Osteocyte (in vitro differentiated cells): ENCODE measurements around the gene SFXN2. TPM values are rescaled to one million over a fixed set of nuclear protein-coding genes. Genes with fewer than 3 reads are reported as not detected.
"Not testable (repeated sequence)": the region's sequence is repeated elsewhere in the genome, so short reads cannot be mapped to it uniquely, and the experiment has no call there.

Experiments used
- DNase-seq: peaks from one replicate; pipeline ENCODE4 v3.0.0; 2021; ENCODE audit warnings: mixed read lengths; ENCODE audit not compliant: unreplicated experiment; ENCODE audit errors: extremely low spot score
- H3K27ac Mint-ChIP-seq: one replicate; pipeline ENCODE4 v1.8.0; 2021; ENCODE audit warnings: mild to moderate bottlenecking, mixed read lengths; ENCODE audit not compliant: unreplicated experiment
- H3K27me3 Mint-ChIP-seq: one replicate; pipeline ENCODE4 v1.8.0; 2021; ENCODE audit warnings: mixed read lengths; ENCODE audit not compliant: unreplicated experiment
- H3K36me3 Mint-ChIP-seq: one replicate; pipeline ENCODE4 v1.8.0; 2021; ENCODE audit warnings: mixed read lengths; ENCODE audit not compliant: unreplicated experiment
- H3K4me1 Mint-ChIP-seq: one replicate; pipeline ENCODE4 v1.8.0; 2021; ENCODE audit warnings: mixed read lengths; ENCODE audit not compliant: unreplicated experiment
- H3K4me3 Mint-ChIP-seq: one replicate; pipeline ENCODE4 v1.8.0; 2021; ENCODE audit warnings: mild to moderate bottlenecking, moderate library complexity, mixed read lengths; ENCODE audit not compliant: unreplicated experiment
- H3K9me3 Mint-ChIP-seq: one replicate; pipeline ENCODE4 v1.8.0; 2021; ENCODE audit warnings: mixed read lengths; ENCODE audit not compliant: unreplicated experiment
- CTCF ChIP-seq: fragments of 200-600 bp; sonication (generic); IDR thresholded peaks from 2 replicates; pipeline ENCODE4 v1.5.0; 2021; ENCODE audit warnings: antibody characterized with exemption, mild to moderate bottlenecking, moderate library complexity
- total RNA-seq: library from RNA; stranded (reverse); gene quantifications from 2 replicates; pipeline ENCODE4 v1.2.1, GENCODE V29; 2021

Gene SFXN2
- total RNA-seq, 1 donor from 2014 or later, result 6.9 TPM

- H3K36me3 Mint-ChIP-seq, result peaks cover 8% of the 10 kb centered on the region
- no peaks in the 10 kb centered on the region for H3K9me3 Mint-ChIP-seq
- peak overlapping the region; percentile 16 for H3K4me3 Mint-ChIP-seq
- no peak for DNase-seq
- H3K27ac Mint-ChIP-seq, result peak overlapping the region; percentile 88
- peaks cover 42% of the 10 kb centered on the region for H3K4me1 Mint-ChIP-seq
- no peak for TF ChIP-seq CTCF
- no peaks in the 10 kb centered on the region for H3K27me3 Mint-ChIP-seq
These were observed 38.0 kb downstream of the SFXN2 start for GRCh38 chr10:102752266-102752930.

- Mint-ChIP-seq H3K27ac (peak overlapping the region; percentile 88), H3K9me3 (no peaks in the 10 kb centered on the region), H3K4me1 (peaks cover 43% of the 10 kb centered on the region), H3K27me3 (no peaks in the 10 kb centered on the region), H3K4me3 (peak overlapping the region; percentile 52), H3K36me3 (peaks cover 8% of the 10 kb centered on the region)
- DNase-seq, result no peak
- peak; percentile 82 for TF ChIP-seq CTCF
These were observed 38.7 kb downstream of the SFXN2 start for GRCh38 chr10:102752934-102753664.

GRCh38 chr10:102753718-102754117 is 39.3 kb downstream of the SFXN2 start:
- H3K27ac Mint-ChIP-seq, result peak overlapping the region; percentile 88
- no peaks in the 10 kb centered on the region for H3K9me3 Mint-ChIP-seq

GRCh38 chr10:102757323-102757722 is 42.9 kb downstream of the SFXN2 start:
- DNase-seq, result no peak
- TF ChIP-seq CTCF, result no peak
- peaks cover 12% of the 10 kb centered on the region for H3K36me3 Mint-ChIP-seq
- no peaks in the 10 kb centered on the region for H3K9me3 Mint-ChIP-seq
- no peak overlapping the region for H3K27ac Mint-ChIP-seq
- H3K4me1 Mint-ChIP-seq, result peaks cover 49% of the 10 kb centered on the region
- no peak overlapping the region for H3K4me3 Mint-ChIP-seq
- no peaks in the 10 kb centered on the region for H3K27me3 Mint-ChIP-seq

More at GRCh38 chr10:102753718-102754117, 39.3 kb downstream of the SFXN2 start:
- H3K36me3 Mint-ChIP-seq, result peaks cover 11% of the 10 kb centered on the region
- no peaks in the 10 kb centered on the region for H3K27me3 Mint-ChIP-seq
- H3K4me1 Mint-ChIP-seq, result peaks cover 47% of the 10 kb centered on the region
- DNase-seq, result no peak
- H3K4me3 Mint-ChIP-seq, result peak overlapping the region; percentile 52
- TF ChIP-seq CTCF, result no peak

GRCh38 chr10:102758240-102758932 is 44.0 kb downstream of the SFXN2 start:
- no peaks in the 10 kb centered on the region for H3K9me3 Mint-ChIP-seq
- H3K4me3 Mint-ChIP-seq, result no peak overlapping the region
- H3K36me3 Mint-ChIP-seq, result peaks cover 11% of the 10 kb centered on the region
- H3K27me3 Mint-ChIP-seq, result no peaks in the 10 kb centered on the region
- no peak for DNase-seq
- no peak for TF ChIP-seq CTCF
- H3K27ac Mint-ChIP-seq, result no peak overlapping the region
- H3K4me1 Mint-ChIP-seq, result peaks cover 46% of the 10 kb centered on the region

GRCh38 chr10:102758933-102759262 is 44.5 kb downstream of the SFXN2 start:
- Mint-ChIP-seq H3K36me3 (peaks cover 13% of the 10 kb centered on the region), H3K4me1 (peaks cover 45% of the 10 kb centered on the region)
- H3K4me3 Mint-ChIP-seq, DNase-seq, H3K9me3 Mint-ChIP-seq, H3K27me3 Mint-ChIP-seq, H3K27ac Mint-ChIP-seq: not testable (repeated sequence)
